ENCODE measurements around the gene ST8SIA6. TPM values are rescaled to one million over a fixed set of nuclear protein-coding genes. Genes with fewer than 3 reads are reported as not detected.

ST8SIA6 gene
- total RNA-seq, 1 experiment from 2014 or later: 0.19 TPM

DNA sequence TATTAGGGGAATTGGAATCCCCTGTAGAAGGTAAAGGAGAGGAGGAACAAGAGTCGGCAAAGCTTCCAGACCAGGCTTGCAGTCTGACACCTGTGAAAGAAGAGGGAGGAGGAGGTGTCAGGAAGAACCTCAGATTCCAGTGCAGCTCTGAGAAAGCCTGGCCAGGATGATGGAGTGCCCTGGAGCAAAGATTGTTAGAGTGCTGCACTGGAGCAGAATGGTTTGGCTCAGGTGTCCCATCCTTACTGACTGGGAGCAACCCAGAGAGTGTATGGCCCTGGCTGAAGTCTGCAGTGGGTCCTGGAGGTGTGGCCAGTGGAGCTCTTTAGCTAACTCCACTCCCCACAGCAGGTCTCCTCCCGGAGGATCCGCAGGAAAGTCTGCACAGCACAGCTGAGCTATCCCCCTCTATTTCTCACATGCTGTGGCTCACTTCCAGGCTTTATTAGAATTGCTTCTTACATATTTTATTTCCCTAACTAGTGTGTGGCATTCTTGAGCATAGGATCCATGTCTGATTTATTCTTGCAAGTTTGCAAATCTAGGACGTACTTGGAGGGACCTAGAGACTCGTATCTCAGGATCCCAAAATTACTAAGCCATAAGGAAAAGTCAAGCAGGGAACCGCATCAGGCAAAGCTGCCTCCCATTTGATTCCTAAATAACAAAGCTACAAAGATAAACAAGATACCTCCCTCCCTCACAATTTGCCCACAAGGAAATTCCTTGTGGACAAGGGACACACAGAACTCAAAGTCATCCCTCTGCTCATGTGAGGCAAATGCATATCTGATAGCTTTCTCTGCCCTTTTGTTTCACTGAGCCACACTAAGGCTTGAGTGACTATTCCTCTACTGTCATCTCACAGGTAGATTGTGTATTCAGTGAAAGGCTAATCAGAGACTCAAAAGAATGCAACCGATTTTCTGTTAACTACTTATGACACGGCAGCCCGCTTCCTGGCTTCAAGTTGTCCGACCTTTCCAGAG is 167.5 kb downstream of the ST8SIA6 start:
- H3K4me1 Mint-ChIP-seq (ENCODE audit: insufficient read depth, unreplicated experiment): peaks cover 5% of the 10 kb centered on the region
- no peak for TF ChIP-seq CTCF (IDR thresholded peaks at IDR 0.05; ENCODE audit: unreplicated experiment)
- CTCF ChIA-PET: interaction anchor here (0.7 to 1.4 kb wide), 5 partner anchors 77 to 1408 kb away, joined by 3 to 8 read pairs (median 4); no protein-coding TSS in a partner anchor
- H3K4me3 Mint-ChIP-seq (ENCODE audit: unreplicated experiment): no peak overlapping the region
- no peak overlapping the region for H3K27ac Mint-ChIP-seq (ENCODE audit: low read depth, unreplicated experiment)
- no TSS peak for BruUV-seq (replicated peaks)
- POLR2A ChIA-PET: no interaction called here
- intact Hi-C loops (cut with micrococcal nuclease): no loop called here
- peaks cover 46% of the 10 kb centered on the region for H3K27me3 Mint-ChIP-seq (ENCODE audit: insufficient read depth, unreplicated experiment)
- DNase-seq (ENCODE audit: unreplicated experiment): no peak
- peaks cover 15% of the 10 kb centered on the region for H3K9me3 Mint-ChIP-seq (ENCODE audit: unreplicated experiment)
- H3K36me3 Mint-ChIP-seq (ENCODE audit: insufficient read depth, unreplicated experiment): no peaks in the 10 kb centered on the region

DNA sequence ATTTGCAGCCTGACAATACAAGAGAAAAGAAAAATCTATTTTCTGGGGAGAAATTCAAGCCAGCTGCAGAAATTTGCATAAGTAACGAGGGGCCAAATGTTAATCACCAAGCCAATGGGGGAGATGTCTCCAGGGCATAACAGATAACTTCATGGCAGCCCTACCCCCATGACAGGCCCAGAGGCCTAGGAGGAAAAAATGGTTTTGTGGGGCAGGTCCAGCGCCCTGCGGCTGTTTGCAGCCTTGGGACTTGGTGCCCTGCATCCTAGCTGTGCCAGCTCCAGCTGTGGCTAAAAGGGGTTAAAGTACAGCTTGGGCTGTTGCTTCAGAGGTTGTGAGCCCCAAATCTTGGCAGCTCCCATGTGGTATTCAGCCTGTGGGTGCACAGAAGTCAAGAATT is 172.1 kb downstream of the ST8SIA6 start:
- no peak for DNase-seq (ENCODE audit: unreplicated experiment)
- Mint-ChIP-seq H3K27me3 (ENCODE audit: insufficient read depth, unreplicated experiment) (peaks cover 14% of the 10 kb centered on the region), H3K9me3 (ENCODE audit: unreplicated experiment) (peaks cover 26% of the 10 kb centered on the region), H3K27ac (ENCODE audit: low read depth, unreplicated experiment) (no peak overlapping the region), H3K4me1 (ENCODE audit: insufficient read depth, unreplicated experiment) (no peaks in the 10 kb centered on the region), H3K36me3 (ENCODE audit: insufficient read depth, unreplicated experiment) (no peaks in the 10 kb centered on the region), H3K4me3 (ENCODE audit: unreplicated experiment) (no peak overlapping the region)
- no TSS peak for BruUV-seq (replicated peaks)
- TF ChIP-seq CTCF (IDR thresholded peaks at IDR 0.05; ENCODE audit: unreplicated experiment): no peak
- ChIA-PET POLR2A (interaction anchor here (0.6 kb wide), 1 partner anchor 271 kb away, joined by 3 read pairs; no protein-coding TSS in a partner anchor), CTCF (interaction anchor here (0.6 to 0.7 kb wide), 2 partner anchors 12 to 220 kb away, joined by 3 read pairs; no protein-coding TSS in a partner anchor)
- intact Hi-C loops (cut with micrococcal nuclease): no loop called here

DNA sequence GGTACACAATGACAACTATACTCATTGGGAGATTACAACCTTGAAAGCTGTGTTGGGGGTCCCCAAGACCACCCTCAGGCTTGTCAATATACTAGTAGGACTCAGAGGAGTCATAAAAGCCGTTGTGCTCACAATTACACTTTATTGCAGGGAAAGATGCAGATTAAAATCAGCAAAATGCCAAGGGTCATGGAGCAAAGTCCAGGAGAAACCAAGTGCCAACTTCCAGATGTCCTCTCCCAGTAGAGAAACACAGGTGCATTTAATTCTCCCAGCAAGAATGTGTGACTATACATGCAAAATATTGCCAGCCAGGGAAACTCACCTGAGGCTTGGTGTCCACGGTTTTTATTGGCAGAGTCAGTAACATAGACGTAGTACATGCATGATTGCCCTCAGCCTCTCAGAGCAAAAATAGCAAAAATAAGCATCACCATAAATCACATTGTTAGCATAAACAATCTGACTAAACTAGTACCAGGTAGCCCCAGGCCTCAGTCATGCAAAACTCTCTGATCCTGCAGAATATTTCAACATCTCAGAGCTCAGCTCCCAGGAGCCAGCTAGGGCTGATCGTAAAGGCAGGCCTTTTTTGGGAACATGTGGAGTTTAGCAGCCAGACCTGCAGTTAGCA is 175.7 kb downstream of the ST8SIA6 start:
- Mint-ChIP-seq H3K4me3 (ENCODE audit: unreplicated experiment) (no peak overlapping the region), H3K27ac (ENCODE audit: low read depth, unreplicated experiment) (no peak overlapping the region), H3K9me3 (ENCODE audit: unreplicated experiment) (peaks cover 22% of the 10 kb centered on the region), H3K36me3 (ENCODE audit: insufficient read depth, unreplicated experiment) (peaks cover 5% of the 10 kb centered on the region), H3K4me1 (ENCODE audit: insufficient read depth, unreplicated experiment) (peaks cover 4% of the 10 kb centered on the region), H3K27me3 (ENCODE audit: insufficient read depth, unreplicated experiment) (no peaks in the 10 kb centered on the region)
- ChIA-PET POLR2A (interaction anchor here (0.6 to 1.0 kb wide), 4 partner anchors 47 to 138 kb away, joined by 3 read pairs; no protein-coding TSS in a partner anchor), CTCF (interaction anchor here (0.6 to 2.0 kb wide), 7 partner anchors 10 to 451 kb away, joined by 3 to 10 read pairs (median 4); no protein-coding TSS in a partner anchor)
- no peak for TF ChIP-seq CTCF (IDR thresholded peaks at IDR 0.05; ENCODE audit: unreplicated experiment)
- DNase-seq (ENCODE audit: unreplicated experiment): peak; percentile 35
- intact Hi-C loops (cut with micrococcal nuclease): no loop called here
- no TSS peak for BruUV-seq (replicated peaks)
